Measurements from ENCODE around the gene NDST3.
"Not testable (repeated sequence)": the region's sequence is repeated elsewhere in the genome, so short reads cannot be mapped to it uniquely, and the experiment has no call there.

Gene NDST3

GRCh38 chr4:118285931-118286330 lies 251.6 kb downstream of the NDST3 start:
- no peak for DNase-seq (ENCODE audit: low spot score)
- no peak for TF ChIP-seq CTCF (IDR thresholded peaks at IDR 0.05; ENCODE audit: extremely low read depth, missing control alignments)

- TF ChIP-seq CTCF (IDR thresholded peaks at IDR 0.05; ENCODE audit: extremely low read depth, missing control alignments): no peak
- no peak for DNase-seq (ENCODE audit: low spot score)
Measured at GRCh38 chr4:118286685-118287084, 252.4 kb downstream of the NDST3 start.

GRCh38 chr4:118287711-118288451 lies 253.6 kb downstream of the NDST3 start:
- no peak for DNase-seq (ENCODE audit: low spot score)

GRCh38 chr4:118289794-118290193 lies 255.5 kb downstream of the NDST3 start:
- TF ChIP-seq CTCF (IDR thresholded peaks at IDR 0.05; ENCODE audit: extremely low read depth, missing control alignments): no peak

More at GRCh38 chr4:118287711-118288451, 253.6 kb downstream of the NDST3 start:
- TF ChIP-seq CTCF (IDR thresholded peaks at IDR 0.05; ENCODE audit: extremely low read depth, missing control alignments): no peak

DNA sequence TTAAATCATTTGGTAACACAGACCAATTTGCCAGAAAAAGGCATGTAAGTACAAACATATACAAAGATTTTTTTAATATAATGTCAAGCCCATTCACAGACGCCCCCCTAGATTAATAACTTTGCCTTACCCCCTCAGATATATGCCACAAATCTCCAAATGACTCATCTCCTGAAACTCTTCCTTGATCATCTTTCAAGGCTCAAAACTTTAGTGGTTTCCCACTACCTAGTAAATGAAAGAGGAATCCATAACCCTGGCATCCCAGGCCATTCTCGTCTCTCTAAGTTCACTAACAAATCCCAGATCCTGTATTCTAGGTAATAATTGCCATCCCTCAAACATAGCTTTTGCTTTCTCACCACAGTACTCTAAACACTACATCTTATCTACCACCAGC lies 256.7 kb downstream of the NDST3 start:
- DNase-seq (ENCODE audit: low spot score): no peak
- no peak for TF ChIP-seq CTCF (IDR thresholded peaks at IDR 0.05; ENCODE audit: extremely low read depth, missing control alignments)

More at GRCh38 chr4:118289794-118290193, 255.5 kb downstream of the NDST3 start:
- DNase-seq (ENCODE audit: low spot score): no peak

GRCh38 chr4:118296729-118297128 lies 262.4 kb downstream of the NDST3 start:
- TF ChIP-seq CTCF (IDR thresholded peaks at IDR 0.05; ENCODE audit: extremely low read depth, missing control alignments): no peak
- no peak for DNase-seq (ENCODE audit: low spot score)

DNA sequence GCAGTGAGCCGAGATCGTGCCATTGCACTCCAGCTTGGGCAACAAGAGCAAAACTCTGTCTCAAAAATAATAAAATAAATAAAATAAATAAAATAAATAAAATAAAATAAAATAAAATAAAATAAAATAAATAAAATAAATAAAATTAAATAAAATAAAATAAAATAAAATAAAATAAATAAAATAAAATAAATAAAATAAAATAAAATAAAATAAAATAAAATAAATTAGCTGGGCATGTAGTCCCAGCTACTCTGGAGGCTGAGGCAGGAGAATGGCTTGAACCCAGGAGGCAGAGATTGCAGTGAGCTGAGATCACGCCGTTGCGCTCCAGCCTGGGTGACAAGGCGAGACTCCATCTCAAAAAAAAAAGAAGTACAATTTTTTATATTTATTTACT lies 265.3 kb downstream of the NDST3 start:
- not testable (repeated sequence) for DNase-seq (ENCODE audit: low spot score)

DNA sequence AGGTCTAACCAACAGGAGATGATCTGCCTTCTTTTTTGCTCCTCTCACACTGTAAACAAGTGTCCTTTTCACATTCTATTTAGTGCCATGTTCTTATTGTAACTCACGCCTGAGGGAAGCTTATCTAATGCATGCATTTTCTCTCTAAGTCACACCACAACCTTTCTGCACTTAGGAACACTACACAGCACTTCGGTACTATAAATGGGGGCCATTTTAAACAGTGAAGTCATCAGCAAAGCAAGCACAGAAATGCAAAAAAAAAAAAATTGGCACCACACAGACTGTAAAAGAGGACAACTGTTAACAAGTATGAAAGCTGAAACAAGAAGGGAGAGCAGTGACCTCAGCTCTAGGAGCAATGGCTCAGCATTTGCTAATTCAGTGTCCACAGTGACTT lies 273.4 kb downstream of the NDST3 start:
- TF ChIP-seq CTCF (IDR thresholded peaks at IDR 0.05; ENCODE audit: extremely low read depth, missing control alignments): no peak
- no peak for DNase-seq (ENCODE audit: low spot score)
